HCT116 (cell line): ENCODE data around the gene GALNT18. TPM values are rescaled to one million over a fixed set of nuclear protein-coding genes. Genes with fewer than 3 reads are reported as not detected.

Experiments
- ATAC-seq: fragments of 200-7000 bp; cut with Tn5 transposase; 2 replicates; pipeline ENCODE4 v1.9.1; 2020; ENCODE audit warnings: mild to moderate bottlenecking, moderate library complexity
- BruUV-seq: library from RNA; stranded (reverse); fragments of 400-500 nt; replicated peaks from 2 replicates; lab custom pipeline; 2021; lab: Mats Ljungman, UMichigan
- CTCF ChIA-PET: fragments of 300-600 bp; sonication (Branson Sonifier 250); formaldehyde crosslinking; loops from one replicate; lab custom pipeline; 2021; ENCODE audit warnings: antibody characterized with exemption; lab: Charles Lee
- POLR2A ChIA-PET: fragments of 300-600, 350-600 bp; sonication (Branson Sonifier 250); formaldehyde crosslinking; loops from one replicate; lab custom pipeline; 2021; ENCODE audit warnings: antibody characterized with exemption; lab: Charles Lee
- RAD21 ChIA-PET, 2 experiments: fragments of 300-600 bp; sonication (Branson Sonifier 250); formaldehyde crosslinking; loops; one replicate each; lab custom pipeline; 2023; ENCODE audit warnings: low total read pairs in 2 of 2; ENCODE audit not compliant: uncharacterized antibody in 2 of 2, unreplicated experiment in 2 of 2, low non-redundant PET in 1 of 2; lab: Charles Lee
- DNase-seq: peaks from one replicate; pipeline ENCODE4 v3.0.0-alpha.2; 2010; ENCODE audit warnings: low read depth, low spot score
- H2AFZ ChIP-seq: fragments of 200-600 bp; shearing (Covaris generic), sonication (generic); 2 replicates; pipeline ENCODE4 v1.6.1; 2017; ENCODE audit warnings: low read depth, mixed run types, mixed read lengths, antibody characterized with exemption, low read length; ENCODE audit not compliant: poor library complexity, severe bottlenecking
- H3K27ac ChIP-seq: 2 replicates; pipeline ENCODE4 v1.5.1; 2012; ENCODE audit warnings: low read depth, low read length
- H3K27me3 ChIP-seq: fragments of 200-600 bp; sonication (generic); 2 replicates; pipeline ENCODE4 v1.6.1; 2016; ENCODE audit warnings: mixed run types, low read length, mixed read lengths; ENCODE audit not compliant: insufficient read depth
- H3K36me3 ChIP-seq, 2 experiments: fragments of 200-500 bp in 1 of 2; fragments of 200-600 bp in 1 of 2; sonication (Bioruptor generic) in 1 of 2; sonication (generic) in 1 of 2; 2 replicates each; pipeline versions ENCODE4 v1.5.1 to v1.6.1; 2014 to 2016; ENCODE audit warnings: low read length in 2 of 2, inconsistent platforms in 1 of 2, mixed read lengths in 1 of 2, mixed run types in 1 of 2; ENCODE audit not compliant: insufficient read depth in 2 of 2, control insufficient read depth in 1 of 2
- H3K4me1 ChIP-seq, 2 experiments: fragments of 200-600 bp in 1 of 2; sonication (generic) in 1 of 2; 2 replicates each; pipeline versions ENCODE4 v1.5.1 to v1.6.1; 2012 to 2017; ENCODE audit warnings: low read length in 2 of 2, inconsistent platforms in 1 of 2, mild to moderate bottlenecking in 1 of 2, mixed read lengths in 1 of 2, mixed run types in 1 of 2, moderate library complexity in 1 of 2; ENCODE audit not compliant: insufficient read depth in 2 of 2, control insufficient read depth in 1 of 2
- H3K4me2 ChIP-seq: fragments of 200-600 bp; sonication (generic); 2 replicates; pipeline ENCODE4 v1.6.1; 2017; ENCODE audit warnings: mixed run types, low read length, mixed read lengths
- H3K4me3 ChIP-seq, 2 experiments: fragments of 200-600 bp in 1 of 2; sonication (generic) in 1 of 2; replicated peaks in 1 of 2; 2 replicates each; pipeline ENCODE4 v1.5.1; 2011 to 2016; ENCODE audit warnings: low read length in 2 of 2, control low read depth in 1 of 2, low read depth in 1 of 2, mild to moderate bottlenecking in 1 of 2, mixed read lengths in 1 of 2, mixed run types in 1 of 2
- H3K79me2 ChIP-seq: fragments of 200-600 bp; sonication (generic); 2 replicates; pipeline ENCODE4 v1.6.1; 2017; ENCODE audit warnings: mild to moderate bottlenecking, mixed run types, low read length, moderate library complexity, mixed read lengths; ENCODE audit not compliant: insufficient read depth
- H3K9ac ChIP-seq: fragments of 200-600 bp; sonication (generic); 2 replicates; pipeline ENCODE4 v1.6.1; 2016; ENCODE audit warnings: low read length, mixed read lengths
- H3K9me2 ChIP-seq: fragments of 200-600 bp; sonication (generic), shearing (Covaris generic); 2 replicates; pipeline ENCODE4 v1.6.1; 2017; ENCODE audit warnings: mixed run types, mild to moderate bottlenecking, moderate library complexity; ENCODE audit not compliant: insufficient read depth
- H3K9me3 ChIP-seq, 2 experiments: fragments of 200-500 bp in 1 of 2; fragments of 200-600 bp in 1 of 2; sonication (Bioruptor generic) in 1 of 2; sonication (generic) in 1 of 2; 2 replicates each; pipeline ENCODE4 v1.6.1; 2014 to 2017; ENCODE audit warnings: low read length in 2 of 2, mixed read lengths in 2 of 2, inconsistent platforms in 1 of 2, low read depth in 1 of 2, mild to moderate bottlenecking in 1 of 2, mixed run types in 1 of 2, moderate library complexity in 1 of 2; ENCODE audit not compliant: control insufficient read depth in 1 of 2, insufficient read depth in 1 of 2
- H4K20me1 ChIP-seq: fragments of 200-600 bp; sonication (generic), shearing (Covaris generic); 2 replicates; pipeline ENCODE4 v1.6.1; 2017; ENCODE audit warnings: mixed run types, mild to moderate bottlenecking, moderate library complexity; ENCODE audit not compliant: insufficient read depth
- EGR1 ChIP-seq: IDR thresholded peaks from 2 replicates; pipeline ENCODE4 v1.6.1; 2012; ENCODE audit warnings: low read depth
- ELF1 ChIP-seq: IDR thresholded peaks from 2 replicates; pipeline ENCODE4 v1.6.1; 2012; ENCODE audit warnings: low read depth, borderline replicate concordance
- EZH2 ChIP-seq: fragments of 200-600 bp; sonication (generic); IDR thresholded peaks from 2 replicates; pipeline ENCODE4 v1.6.1; 2017; ENCODE audit warnings: antibody characterized with exemption, mixed run types
- EZH2phosphoT487 ChIP-seq: fragments of 200-600 bp; IDR thresholded peaks from 2 replicates; pipeline ENCODE4 v1.6.1; 2018; ENCODE audit warnings: antibody characterized with exemption, borderline replicate concordance
- FOSL1 ChIP-seq: IDR thresholded peaks from 2 replicates; pipeline ENCODE4 v1.6.1; 2012; ENCODE audit warnings: low read depth
- RAD21 ChIP-seq: IDR thresholded peaks from 2 replicates; pipeline ENCODE4 v1.6.1; 2012; ENCODE audit warnings: low read depth, mild to moderate bottlenecking
- SP1 ChIP-seq: IDR thresholded peaks from 2 replicates; pipeline ENCODE4 v1.6.1; 2012; ENCODE audit warnings: low read depth
- SRF ChIP-seq: IDR thresholded peaks from 2 replicates; pipeline ENCODE4 v1.6.1; 2012; ENCODE audit warnings: low read depth
- ZFX ChIP-seq: fragments of 450-650 bp; IDR thresholded peaks from 2 replicates; pipeline ENCODE4 v1.6.1; 2017
- ZNF274 ChIP-seq: fragments of 200-500 bp; sonication (Bioruptor generic); IDR thresholded peaks from 2 replicates; pipeline ENCODE4 v1.6.1; 2014; ENCODE audit warnings: mild to moderate bottlenecking, low read depth, low read length, inconsistent platforms
- intact Hi-C: fragments of 100-400 bp; cut with micrococcal nuclease; formaldehyde crosslinking; loops from 2 replicates; pipeline ENCODE4 v1.10.0; 2022
- total RNA-seq: library from RNA; stranded (reverse); gene quantifications from one replicate; pipeline ENCODE4 v1.2.1, GENCODE V29; 2021; ENCODE audit not compliant: unreplicated experiment
- TF ChIP-seq, protein P1 (sequence below): IDR thresholded peaks from 2 replicates; pipeline ENCODE4 v1.6.1; 2011; ENCODE audit warnings: mild to moderate bottlenecking, low read length, moderate library complexity; ENCODE audit not compliant: insufficient replicate concordance; ENCODE audit errors: extremely low read depth
- TF ChIP-seq, protein P2 (sequence below), 3 experiments: fragments of 200-600 bp in 1 of 3; sonication (generic) in 1 of 3; IDR thresholded peaks in 2 of 3; conservative IDR thresholded peaks in 1 of 3; 2 replicates each; pipeline ENCODE4 v1.5.1; 2012 to 2017; ENCODE audit warnings: low read depth in 2 of 3, low read length in 2 of 3, antibody characterized with exemption in 1 of 3, borderline replicate concordance in 1 of 3, control low read depth in 1 of 3, mild to moderate bottlenecking in 1 of 3, mixed read lengths in 1 of 3, mixed run types in 1 of 3, moderate library complexity in 1 of 3; ENCODE audit not compliant: insufficient read depth in 1 of 3
- TF ChIP-seq, protein P3 (sequence below): IDR thresholded peaks from 2 replicates; pipeline ENCODE4 v1.6.1; 2012
- TF ChIP-seq, protein P4 (sequence below): IDR thresholded peaks from 2 replicates; pipeline ENCODE4 v1.6.1; 2012

GALNT18 gene
- total RNA-seq, 1 experiment from 2014 or later, result 19.9 TPM

DNA sequence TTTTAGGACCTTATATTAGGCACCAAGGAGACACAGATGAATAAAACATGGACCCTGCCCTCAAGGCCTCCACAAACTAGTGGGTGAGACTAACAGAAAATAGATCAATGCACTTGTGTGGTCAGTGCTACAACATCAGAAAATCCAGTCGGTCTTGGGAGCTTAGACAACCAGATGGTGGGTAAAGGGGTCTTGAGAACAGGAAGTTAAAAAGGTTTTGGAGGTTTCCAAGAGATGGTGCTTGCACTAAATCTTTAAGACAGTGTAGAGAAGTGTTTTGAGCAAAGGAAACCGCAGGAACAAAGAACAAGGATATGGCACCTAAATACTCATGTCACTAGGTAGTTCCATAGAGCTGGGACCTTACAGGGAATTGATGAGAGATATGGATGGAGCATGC lies 56.2 kb downstream of the GALNT18 start:
- ATAC-seq (no peak), DNase-seq (no peak)
- Histone ChIP-seq H3K4me2 (no peak overlapping the region), H2AFZ (no peak overlapping the region), H3K9me3 (no peaks in the 10 kb centered on the region), H3K4me1 (peaks cover 21 to 36% of the 10 kb centered on the region in 2 experiments), H3K27ac (no peak overlapping the region), H3K79me2 (peaks cover 27% of the 10 kb centered on the region; the same call in 1 of the 2 replicates), H3K9me2 (no peaks in the 10 kb centered on the region), H3K4me3 (no peak overlapping the region), H3K9ac (no peak overlapping the region), H3K36me3 (no peaks in the 10 kb centered on the region), H3K27me3 (no peaks in the 10 kb centered on the region), H4K20me1 (no peaks in the 10 kb centered on the region)
- RAD21 ChIA-PET, result no interaction called here
- TF ChIP-seq SRF (no peak), EZH2 (no peak), SP1 (no peak), EZH2phosphoT487 (no peak), FOSL1 (no peak), ELF1 (no peak), EGR1 (no peak), RAD21 (no peak), ZNF274 (no peak), ZFX (no peak)
- TF ChIP-seq, protein P1, sequence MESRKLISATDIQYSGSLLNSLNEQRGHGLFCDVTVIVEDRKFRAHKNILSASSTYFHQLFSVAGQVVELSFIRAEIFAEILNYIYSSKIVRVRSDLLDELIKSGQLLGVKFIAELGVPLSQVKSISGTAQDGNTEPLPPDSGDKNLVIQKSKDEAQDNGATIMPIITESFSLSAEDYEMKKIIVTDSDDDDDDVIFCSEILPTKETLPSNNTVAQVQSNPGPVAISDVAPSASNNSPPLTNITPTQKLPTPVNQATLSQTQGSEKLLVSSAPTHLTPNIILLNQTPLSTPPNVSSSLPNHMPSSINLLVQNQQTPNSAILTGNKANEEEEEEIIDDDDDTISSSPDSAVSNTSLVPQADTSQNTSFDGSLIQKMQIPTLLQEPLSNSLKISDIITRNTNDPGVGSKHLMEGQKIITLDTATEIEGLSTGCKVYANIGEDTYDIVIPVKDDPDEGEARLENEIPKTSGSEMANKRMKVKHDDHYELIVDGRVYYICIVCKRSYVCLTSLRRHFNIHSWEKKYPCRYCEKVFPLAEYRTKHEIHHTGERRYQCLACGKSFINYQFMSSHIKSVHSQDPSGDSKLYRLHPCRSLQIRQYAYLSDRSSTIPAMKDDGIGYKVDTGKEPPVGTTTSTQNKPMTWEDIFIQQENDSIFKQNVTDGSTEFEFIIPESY, result no peak
- TF ChIP-seq, protein P2, sequence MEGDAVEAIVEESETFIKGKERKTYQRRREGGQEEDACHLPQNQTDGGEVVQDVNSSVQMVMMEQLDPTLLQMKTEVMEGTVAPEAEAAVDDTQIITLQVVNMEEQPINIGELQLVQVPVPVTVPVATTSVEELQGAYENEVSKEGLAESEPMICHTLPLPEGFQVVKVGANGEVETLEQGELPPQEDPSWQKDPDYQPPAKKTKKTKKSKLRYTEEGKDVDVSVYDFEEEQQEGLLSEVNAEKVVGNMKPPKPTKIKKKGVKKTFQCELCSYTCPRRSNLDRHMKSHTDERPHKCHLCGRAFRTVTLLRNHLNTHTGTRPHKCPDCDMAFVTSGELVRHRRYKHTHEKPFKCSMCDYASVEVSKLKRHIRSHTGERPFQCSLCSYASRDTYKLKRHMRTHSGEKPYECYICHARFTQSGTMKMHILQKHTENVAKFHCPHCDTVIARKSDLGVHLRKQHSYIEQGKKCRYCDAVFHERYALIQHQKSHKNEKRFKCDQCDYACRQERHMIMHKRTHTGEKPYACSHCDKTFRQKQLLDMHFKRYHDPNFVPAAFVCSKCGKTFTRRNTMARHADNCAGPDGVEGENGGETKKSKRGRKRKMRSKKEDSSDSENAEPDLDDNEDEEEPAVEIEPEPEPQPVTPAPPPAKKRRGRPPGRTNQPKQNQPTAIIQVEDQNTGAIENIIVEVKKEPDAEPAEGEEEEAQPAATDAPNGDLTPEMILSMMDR (IDR thresholded peaks at IDR 0.05 in 2 of 3, conservative IDR thresholded peaks at IDR 0.05 in 1 of 3; ENCODE audit: borderline replicate concordance in 1 of 3, insufficient read depth in 1 of 3, low read depth in 2 of 3, low read length in 2 of 3), result no peak
- TF ChIP-seq, protein P3, sequence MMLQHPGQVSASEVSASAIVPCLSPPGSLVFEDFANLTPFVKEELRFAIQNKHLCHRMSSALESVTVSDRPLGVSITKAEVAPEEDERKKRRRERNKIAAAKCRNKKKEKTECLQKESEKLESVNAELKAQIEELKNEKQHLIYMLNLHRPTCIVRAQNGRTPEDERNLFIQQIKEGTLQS, result no peak
- TF ChIP-seq, protein P4, sequence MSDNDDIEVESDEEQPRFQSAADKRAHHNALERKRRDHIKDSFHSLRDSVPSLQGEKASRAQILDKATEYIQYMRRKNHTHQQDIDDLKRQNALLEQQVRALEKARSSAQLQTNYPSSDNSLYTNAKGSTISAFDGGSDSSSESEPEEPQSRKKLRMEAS, result no peak
- intact Hi-C loops, result no loop called here
- CTCF ChIA-PET, result no interaction called here
- POLR2A ChIA-PET, result no interaction called here
- BruUV-seq, result no TSS peak
